Right renal pelvis (tissue), 4 donors: Measurements from ENCODE around the gene ERGIC1. TPM values are rescaled to one million over a fixed set of nuclear protein-coding genes. Genes with fewer than 3 reads are reported as not detected.

ENCODE experiments used
- DNase-seq, 4 donors: peaks; one replicate each; pipeline ENCODE4 v3.0.0-alpha.2; 2013; ENCODE audit warnings: low read depth in 4 of 4, low spot score in 3 of 4, missing footprints in 1 of 4
- polyA plus RNA-seq, 4 donors: library from polyadenylated mRNA; unstranded; fragments of 120-200 nt; gene quantifications; one replicate each; pipeline ENCODE4 v1.2.1, GENCODE V29; 2013; ENCODE audit not compliant: insufficient read length in 4 of 4

Gene ERGIC1
- polyA plus RNA-seq, 4 donors: 116 to 122 (median 118) TPM

DNA sequence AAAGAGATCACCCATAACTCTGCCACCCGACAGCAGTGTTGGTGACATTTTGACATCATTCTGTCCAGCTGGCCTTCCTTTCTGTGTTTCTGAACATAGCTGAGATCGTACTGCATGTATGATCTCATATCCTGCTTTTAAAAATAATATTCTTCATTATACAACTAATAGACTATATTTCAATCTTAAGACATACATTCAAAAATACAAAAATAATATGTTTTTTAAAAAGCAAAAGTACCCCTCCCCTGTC is 77.5 kb downstream of the ERGIC1 start:
- DNase-seq: no peak

DNA sequence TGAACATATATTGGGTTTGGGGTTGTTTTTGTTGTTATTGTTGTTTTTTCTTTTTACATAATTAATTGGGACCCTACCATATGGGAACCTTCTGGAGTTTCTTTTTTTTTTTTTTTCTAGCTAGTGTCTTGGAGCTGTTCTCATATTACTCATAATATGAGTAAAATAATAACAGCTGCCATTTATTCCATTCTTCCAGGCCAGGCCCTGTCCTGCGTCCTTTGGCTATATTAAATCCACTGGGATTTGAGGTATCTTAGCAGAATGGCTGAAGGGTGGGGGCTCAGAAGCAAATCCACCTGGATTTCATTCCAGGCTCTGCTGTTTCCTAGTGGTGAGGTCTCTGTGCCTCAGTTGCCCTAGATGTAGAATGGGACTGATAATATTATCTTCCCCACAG is 77.9 kb downstream of the ERGIC1 start:
- no peak for DNase-seq

DNA sequence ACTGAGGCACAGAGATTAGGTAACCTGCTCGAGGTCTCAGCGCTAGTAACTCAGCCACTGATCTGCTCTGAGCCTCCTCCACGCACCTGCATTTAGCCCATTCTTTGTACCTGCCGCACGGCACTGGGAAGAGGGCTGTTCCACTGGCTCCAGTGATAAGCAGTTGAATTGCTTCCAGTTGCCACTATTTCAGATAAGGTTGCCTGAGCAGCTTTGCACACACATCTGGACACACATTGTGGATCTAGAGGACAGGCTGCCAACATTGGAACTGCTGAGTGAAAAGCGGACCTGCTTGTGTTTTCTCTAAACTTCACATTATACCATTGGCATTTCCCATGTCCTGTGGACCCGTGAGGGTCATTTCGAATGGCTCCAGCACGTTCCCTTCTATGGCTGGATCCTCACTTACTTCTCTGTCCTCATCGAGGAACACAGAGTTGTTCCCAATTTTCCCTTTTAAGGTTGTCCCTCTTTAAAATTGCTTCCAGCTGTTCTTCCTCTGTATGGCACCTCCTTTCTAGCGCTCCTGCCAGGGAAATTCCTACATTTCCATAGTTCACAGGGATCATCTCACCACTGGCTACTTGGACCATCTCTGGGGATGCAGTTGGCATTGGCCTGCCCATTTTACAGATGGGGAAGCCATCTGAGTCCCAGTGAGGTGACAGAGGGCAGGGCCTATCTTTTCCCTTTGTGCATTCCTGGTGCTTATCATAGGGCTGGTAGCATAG is 79.2 kb downstream of the ERGIC1 start:
- no peak for DNase-seq

DNA sequence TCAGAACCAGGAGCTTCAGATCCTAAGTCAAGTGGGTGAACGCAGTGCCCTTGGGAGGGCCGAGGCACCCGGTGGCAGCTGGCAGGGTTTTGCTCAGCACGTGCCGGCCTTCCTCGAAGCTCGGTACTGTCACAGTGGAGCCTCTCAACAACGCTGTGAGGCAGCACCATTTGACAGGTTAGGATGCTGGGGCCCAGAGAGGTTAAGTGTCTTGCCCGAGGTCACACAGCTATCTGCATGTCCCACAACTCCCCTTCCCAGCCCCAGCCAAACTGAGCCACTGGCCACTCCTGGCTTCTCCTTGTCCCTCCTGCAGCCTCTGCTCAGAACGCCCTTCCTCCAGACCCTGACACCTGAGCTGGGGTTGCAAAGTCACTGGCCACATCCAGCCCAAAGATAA is 81.5 kb downstream of the ERGIC1 start:
- DNase-seq: no peak

DNA sequence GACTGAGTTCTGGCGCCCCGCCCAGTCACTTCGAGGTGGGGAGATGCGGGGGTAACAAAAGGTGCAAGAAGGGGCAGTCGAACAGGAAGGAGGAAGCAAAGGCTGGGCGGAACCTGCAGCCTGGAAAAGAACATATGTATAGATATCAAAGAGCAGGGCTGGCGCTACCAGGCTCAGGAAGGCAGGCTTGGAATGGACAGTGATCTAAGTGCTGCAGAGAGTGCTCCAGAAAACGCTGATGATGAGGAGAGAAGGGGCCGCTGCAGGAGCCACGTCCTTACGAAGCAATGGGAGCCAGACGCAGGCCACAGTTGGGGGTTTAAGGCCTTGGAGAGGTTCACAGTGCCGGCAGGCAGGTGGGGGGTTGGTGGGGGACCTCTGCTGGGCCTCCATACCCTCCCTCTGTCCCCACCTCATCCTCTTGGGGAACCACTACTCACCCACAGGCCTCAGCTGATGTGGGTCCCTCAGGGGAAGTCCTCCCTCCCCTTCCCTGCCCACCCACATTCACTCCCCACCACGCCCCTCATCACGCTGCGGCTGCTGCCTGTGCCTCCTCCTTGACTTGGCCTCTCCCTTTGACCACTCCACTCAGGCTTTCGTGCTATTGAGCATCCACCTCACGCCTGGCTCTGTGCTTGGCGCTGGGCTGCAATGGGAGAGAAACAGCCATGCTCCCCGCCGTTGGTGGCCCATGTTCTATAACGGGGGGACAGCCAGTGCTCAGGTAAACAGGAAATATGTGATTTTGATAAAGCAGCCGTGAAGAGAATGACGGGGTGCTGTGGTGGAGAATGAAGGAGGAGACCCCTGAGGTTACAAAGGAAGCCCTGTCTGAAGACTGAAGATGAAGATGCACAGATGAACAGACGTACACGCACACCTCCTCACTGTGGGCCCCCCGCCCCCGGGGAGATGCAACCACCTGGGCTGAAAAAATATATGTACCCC is 84.6 kb downstream of the ERGIC1 start:
- DNase-seq: no peak

DNA sequence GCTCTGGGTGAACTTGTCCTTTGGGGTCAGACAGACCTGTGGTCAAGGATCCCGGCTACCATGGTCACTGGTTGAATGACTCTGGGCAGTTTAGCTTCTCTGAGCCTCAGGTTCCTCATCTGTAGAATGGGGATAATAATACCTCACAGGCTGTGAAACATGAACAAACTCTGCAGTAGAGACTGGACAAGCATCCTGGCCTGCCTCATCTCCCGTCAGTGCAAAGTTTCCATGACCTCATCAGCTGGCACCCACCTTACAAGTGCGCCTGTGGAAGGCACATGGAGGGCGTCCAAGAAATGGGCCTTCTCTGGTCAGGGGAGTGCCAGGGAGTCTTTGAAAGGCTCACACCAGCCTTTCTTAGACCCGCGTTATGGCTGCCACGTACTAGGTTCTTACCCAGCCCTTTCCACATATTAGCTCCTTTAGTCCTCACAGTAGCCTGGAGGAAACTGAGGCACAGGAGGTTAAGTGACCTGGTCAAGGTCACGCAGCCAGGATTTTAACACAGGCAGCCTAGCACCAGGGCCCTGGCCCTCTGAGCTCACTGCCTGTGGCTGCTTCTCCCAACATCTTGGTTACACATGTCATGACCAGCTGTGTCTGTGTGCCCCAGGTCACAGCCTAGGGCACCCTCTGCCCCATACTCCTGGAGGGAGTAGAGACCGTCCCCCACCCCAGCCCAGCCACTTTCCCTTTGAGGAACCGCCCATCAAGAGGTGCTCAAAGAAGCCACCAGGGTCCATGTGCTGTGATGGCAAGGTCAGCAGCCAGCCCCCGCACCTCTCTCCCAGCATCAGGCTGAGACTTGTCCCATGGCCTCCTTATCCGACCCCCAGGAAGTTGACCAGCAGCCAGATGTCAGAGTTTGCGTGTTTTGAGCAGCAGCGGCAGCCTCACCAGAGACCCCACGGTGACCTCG is 85.7 kb downstream of the ERGIC1 start:
- no peak for DNase-seq

DNA sequence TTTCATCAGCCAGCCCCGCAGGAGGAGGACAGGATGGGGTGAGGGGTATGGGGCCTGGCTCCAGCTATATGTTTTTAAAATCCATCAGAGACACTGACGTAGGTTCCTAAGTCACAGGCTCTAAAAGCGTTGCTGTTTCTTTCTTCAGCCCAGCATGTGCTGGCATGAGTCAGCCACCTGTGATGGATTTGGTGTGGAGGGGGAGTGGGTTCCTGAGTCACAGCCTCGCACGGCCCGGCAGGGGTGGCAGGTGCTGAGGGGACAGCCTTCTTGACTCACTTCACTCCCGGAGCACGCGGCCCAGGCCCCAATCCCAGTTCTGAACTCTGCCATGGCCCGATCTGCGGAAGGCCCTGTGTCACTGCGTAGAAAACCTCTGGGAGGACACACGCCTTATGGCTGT is 86.4 kb downstream of the ERGIC1 start:
- DNase-seq: no peak

DNA sequence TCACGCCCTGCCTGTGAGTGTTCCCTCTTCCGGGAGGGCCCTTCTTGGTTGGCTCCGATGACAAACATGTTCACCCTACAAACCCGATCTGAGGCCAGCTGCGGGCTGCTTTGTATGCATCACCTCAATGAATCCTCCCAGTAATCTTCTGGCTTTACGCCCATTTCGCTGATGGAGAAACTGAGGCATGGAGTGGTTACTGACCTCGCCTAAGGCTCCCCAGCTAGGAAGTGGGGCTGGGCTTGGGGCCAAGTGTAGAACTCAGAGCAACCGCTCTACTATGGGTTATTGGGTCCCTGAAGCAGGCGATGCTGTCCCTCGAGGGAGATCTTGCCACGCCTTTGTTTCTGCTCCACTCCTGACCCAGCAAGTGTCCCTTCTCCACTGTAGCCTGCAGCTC is 86.9 kb downstream of the ERGIC1 start:
- DNase-seq: no peak

DNA sequence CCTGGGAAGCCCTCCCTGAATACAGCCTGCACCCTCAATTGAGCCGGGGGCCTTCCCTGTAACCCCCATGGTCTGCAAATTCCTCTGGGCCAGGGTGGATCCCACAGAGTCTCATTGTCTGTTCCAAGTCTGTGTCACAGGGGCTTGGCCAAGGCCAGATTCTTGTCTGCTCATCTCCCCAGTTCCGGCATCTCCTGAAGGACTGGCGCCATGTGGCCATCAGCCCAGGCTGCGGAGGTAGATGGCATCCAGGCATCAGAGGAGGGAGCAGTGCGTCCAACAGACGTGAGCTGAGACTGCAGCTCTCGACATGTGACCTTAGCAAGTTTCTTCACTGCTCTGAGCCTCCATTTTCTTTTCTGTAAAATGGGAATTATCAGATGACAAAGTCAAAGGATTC is 87.9 kb downstream of the ERGIC1 start:
- DNase-seq: no peak

DNA sequence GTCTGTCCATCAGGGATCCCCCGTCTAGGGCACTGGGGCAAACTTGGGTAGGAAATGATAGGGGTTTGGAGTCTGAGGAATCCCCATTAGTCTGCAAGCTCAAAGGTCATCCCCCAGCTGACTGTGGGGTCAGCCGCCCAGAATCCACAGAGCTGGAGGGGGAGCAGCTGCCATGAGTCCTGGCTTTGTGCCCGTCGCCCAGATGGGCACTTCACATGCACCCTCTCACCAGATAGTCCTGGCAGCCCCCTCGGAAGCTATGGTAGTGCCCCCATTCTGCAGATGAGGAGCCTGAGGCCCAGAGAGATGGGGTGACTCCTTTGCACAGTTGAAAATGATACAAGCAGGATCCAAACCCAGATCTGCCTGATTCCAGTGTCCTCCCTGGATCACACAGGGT is 89.5 kb downstream of the ERGIC1 start:
- no peak for DNase-seq

DNA sequence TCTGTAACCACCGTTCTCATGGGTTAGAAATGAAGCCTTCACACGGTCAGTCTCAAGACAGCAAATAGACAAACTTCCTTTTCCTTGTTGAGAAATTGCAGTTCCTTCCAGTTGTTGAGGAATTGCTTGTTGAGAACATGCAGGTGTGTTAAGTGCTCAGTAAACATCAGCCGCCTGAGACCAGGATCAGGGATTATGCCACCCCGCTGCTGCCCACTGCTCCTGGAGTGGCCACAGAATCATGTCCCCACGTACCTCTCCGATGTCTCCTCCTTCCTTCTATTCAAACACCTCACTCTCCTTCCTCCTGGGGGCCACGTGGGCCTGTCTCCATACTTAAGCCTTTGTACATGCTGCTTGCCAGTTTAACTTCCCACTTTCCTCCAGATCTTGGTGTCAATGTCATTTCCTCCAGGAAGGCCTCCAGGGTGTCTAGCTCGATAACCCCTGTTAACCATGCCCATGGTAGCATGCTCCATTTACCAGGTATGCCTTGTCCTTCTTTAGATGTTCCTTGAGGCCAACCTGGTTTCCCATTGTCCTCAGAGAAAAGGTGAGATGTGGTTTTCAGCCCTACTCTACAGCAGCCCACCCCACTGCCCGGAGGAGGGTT is 91.4 kb downstream of the ERGIC1 start:
- DNase-seq: no peak

DNA sequence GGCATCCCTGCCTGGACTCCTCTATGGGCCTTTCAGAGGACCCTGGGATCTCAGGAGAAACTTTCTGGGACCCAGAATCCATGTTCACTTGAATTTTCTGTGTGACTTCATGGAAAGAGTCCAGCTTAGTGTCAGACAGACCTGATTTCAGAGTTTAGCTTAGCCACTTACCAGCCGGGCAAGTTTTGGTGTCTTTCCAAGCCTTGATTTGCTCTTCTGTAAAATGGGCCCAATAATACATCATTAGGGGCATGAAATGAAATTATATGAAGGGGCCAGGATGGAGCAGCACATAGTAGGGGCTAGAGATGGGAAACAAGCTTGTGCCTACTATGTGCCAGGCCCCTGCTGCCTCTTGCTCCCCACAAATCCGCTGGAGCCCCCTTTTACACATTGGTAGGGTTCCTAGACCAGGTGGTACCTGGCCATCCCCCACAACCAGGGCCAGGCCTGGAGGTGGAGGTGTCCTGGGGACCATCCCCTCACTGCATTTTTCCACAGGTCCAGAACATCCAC is 92.0 kb downstream of the ERGIC1 start:
- DNase-seq: no peak

DNA sequence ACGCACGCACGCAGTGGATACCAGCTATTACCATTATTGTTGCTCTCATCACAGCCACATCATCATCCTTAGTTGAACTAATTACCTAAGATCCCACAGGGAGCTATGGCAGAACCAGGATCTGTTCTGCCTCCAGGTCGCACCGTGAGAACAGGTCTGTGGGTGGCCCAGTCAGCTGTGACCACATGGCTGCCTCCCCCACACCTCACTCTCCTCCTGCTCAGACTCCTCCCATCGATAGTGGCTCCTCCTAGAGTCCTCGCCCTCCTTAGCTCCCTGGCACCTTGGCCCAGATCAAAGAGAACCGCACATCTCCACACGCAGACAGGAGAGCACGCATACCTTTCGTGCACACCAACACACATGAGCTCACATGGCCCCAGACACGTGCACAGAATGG is 92.7 kb downstream of the ERGIC1 start:
- DNase-seq: no peak

DNA sequence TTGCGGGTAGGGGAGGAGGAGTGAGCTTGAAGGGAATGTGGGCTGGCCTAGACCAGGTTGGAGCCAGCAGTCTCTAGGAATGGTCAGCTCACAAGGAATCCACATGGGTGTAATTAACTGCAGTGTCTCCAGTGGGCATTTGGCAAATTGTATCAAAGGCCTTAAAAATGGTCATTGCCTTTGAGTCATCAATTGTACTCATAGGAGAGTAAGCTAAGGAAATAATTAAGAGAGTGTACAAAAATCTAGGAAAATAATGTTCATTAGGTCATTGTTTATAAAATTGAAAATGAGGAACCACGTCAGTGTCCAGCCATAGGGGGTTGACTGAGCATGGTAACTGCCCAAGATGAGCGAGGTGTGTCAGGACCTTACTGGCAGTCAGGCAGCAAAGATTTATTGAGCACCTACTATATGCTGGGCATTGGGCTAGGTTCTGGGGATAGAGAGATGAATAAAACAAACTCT is 95.4 kb downstream of the ERGIC1 start:
- no peak for DNase-seq

DNA sequence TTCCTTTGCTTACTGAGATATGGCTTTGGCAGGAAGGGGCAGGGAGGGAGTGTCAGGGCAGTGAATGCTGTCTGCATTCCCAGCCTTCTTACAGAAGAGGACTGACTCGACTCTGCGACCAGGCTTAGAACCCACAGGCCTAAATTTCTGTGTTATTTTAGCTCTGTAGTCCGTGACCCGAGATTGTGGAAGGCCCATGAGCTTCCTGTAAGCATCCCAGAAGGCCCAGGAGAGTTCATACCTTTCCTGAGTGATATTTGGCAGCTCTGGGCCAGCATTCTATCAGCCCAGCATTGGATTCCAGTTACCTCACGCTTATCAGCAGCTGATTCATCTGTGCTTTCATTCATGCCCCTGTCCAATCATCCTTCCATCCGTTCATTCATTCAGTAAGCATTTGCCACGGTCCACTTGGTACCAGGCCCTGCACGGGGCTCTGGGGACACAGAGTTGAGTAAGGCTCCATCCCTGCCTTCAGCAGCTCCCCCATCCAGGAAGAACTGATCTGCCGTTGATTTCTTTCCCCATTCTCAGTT is 97.0 kb downstream of the ERGIC1 start:
- no peak for DNase-seq

DNA sequence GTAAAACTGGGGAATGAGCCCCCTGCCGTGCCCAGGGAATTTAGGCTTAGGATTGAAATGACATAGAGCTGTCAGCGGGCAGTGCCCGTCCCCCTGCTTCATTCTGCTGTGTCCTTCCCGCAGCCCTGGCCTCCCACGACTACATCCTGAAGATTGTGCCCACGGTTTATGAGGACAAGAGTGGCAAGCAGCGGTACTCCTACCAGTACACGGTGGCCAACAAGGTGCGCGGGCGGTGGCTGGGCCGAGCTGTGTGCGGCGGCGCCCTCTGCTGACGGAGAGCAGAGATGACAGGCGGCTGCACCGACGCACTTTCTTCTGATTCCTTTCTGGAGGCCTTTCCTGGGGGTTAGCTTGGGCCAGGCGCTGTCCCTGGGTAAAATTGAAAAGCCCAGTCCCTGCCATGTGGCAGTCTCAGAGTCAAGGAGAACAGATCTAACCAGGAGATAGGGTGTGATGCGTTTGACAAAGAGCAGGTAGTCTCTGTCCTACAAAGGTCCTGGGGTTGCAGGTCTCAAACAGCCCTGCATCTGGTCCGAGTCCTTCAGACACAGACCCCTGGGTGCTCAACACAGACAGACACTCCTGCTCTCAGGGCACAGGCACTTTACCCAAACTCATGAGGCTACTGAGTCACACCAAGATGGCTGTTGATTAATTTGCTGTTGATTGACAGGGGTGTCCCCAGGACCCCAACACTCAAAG is 98.4 kb downstream of the ERGIC1 start:
- DNase-seq: peak in 1 of 4 donors; percentile 58

DNA sequence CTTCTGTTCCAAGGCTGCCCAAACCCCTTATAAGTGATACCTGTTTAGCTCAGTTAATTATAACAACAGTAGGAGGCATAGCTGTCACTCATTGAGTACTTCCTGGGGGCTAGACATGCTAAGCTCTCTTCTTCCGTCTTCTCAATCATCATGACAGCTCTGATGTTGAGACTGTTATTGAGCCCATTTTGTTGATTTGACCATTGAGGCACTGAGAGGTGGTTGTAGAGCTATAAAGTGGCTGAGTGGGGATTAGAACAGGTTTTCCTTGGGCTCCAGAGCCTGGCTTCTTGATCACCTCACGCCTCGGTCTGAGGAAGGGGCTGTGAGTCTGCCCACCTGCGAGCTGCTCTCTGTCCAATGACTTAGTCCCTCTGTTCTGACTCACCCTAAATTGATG is 99.2 kb downstream of the ERGIC1 start:
- no peak for DNase-seq

DNA sequence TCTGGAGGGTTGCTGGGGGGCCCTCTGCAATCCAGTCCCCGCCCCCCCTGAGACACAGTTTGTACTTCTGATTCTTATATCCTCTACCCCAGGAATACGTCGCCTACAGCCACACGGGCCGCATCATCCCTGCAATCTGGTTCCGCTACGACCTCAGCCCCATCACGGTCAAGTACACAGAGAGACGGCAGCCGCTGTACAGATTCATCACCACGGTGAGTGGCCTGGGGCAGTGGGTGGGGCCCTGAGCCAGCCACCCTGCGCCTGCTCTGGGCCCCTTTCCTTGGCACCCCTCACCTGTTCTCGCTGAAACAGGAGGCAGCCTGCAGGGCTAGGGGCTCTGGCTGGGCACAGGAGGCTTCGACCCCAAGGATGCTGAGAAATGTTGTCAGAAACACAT is 101.0 kb downstream of the ERGIC1 start:
- DNase-seq: no peak

DNA sequence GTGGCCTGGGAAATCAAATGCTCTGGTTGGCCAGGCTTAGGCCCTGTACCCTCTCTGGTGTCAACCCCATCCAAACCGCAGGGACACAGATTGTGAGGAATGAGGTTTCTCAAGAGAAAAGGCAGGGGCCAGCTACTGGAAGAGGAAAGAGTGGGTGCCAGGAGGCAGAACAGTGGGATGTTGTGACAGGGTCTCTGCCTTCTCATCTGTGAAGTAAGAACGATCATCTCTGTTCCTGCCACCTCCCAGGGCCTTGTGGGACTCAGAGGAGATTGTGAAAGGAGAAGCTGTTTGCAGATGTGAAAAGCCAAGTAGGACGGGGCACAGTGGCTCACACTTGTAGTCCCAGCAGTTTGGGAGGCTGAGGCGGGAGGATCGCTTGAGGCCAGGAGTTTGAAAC is 102.3 kb downstream of the ERGIC1 start:
- no peak for DNase-seq

DNA sequence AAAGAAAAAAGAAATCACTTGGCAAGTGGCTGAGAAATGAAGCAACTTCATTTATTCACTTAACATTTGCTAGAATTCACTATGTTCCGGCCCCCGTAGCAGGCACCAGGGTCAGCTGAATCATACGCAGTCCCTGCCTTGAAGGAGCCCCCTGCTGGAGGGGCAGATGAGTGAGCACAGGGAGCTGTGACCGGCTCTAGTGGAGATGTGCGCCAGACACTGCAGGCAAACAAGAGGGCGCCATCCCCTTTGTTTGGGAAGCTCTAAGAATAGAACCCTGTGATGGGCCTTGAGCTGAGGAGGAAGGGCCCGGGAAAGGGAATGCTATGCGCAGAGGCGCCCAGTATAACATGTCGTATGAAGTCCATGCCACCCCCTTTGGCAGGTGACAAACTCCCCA is 105.0 kb downstream of the ERGIC1 start:
- no peak for DNase-seq
